WTC11 (cell line): ENCODE data around the gene ALG6. TPM values are rescaled to one million over a fixed set of nuclear protein-coding genes. Genes with fewer than 3 reads are reported as not detected.

Experiments used
- ATF3 ChIP-seq: sonication (generic); formaldehyde crosslinking; conservative IDR thresholded peaks from 2 replicates; pipeline ENCODE4 v1.8.1; 2022; ENCODE audit warnings: mild to moderate bottlenecking, missing genetic modification reagents
- CDX4 ChIP-seq: fragments of 250-450 bp; sonication (Bioruptor Pico); IDR thresholded peaks from 2 replicates; pipeline ENCODE4 v1.9.0; 2021; ENCODE audit warnings: moderate library complexity, mild to moderate bottlenecking, inconsistent platforms, borderline replicate concordance
- ETV6 ChIP-seq: sonication (generic); formaldehyde crosslinking; IDR thresholded peaks from 2 replicates; pipeline ENCODE4 v1.8.1; 2022; ENCODE audit warnings: mild to moderate bottlenecking, missing genetic modification reagents
- GABPB1 ChIP-seq: sonication (generic); formaldehyde crosslinking; IDR thresholded peaks from 2 replicates; pipeline ENCODE4 v1.8.1; 2023; ENCODE audit warnings: mild to moderate bottlenecking, missing genetic modification reagents
- GRHL2 ChIP-seq: fragments of 250-450 bp; sonication (Bioruptor Pico); IDR thresholded peaks from 2 replicates; pipeline ENCODE4 v1.8.0; 2022; ENCODE audit warnings: mild to moderate bottlenecking, moderate library complexity; ENCODE audit not compliant: insufficient replicate concordance, severe bottlenecking
- GTF2I ChIP-seq: fragments of 250-450 bp; sonication (Bioruptor Pico); conservative IDR thresholded peaks from 2 replicates; pipeline ENCODE4 v1.4.0; 2021; ENCODE audit warnings: mild to moderate bottlenecking
- HMGA2 ChIP-seq: fragments of 250-450 bp; sonication (Bioruptor Pico); IDR thresholded peaks from 2 replicates; pipeline ENCODE4 v1.4.0; 2021; ENCODE audit warnings: mild to moderate bottlenecking, moderate library complexity
- IRF1 ChIP-seq: sonication (generic); formaldehyde crosslinking; IDR thresholded peaks from 2 replicates; pipeline ENCODE4 v1.8.0; 2023; ENCODE audit warnings: missing genetic modification reagents
- MXD4 ChIP-seq: fragments of 250-450 bp; sonication (Bioruptor Pico); IDR thresholded peaks from 2 replicates; pipeline ENCODE4 v1.8.0; 2021; ENCODE audit warnings: mild to moderate bottlenecking, moderate library complexity, borderline replicate concordance
- NFATC4 ChIP-seq: fragments of 250-450 bp; sonication (Bioruptor Pico); IDR thresholded peaks from 2 replicates; pipeline ENCODE4 v1.9.0; 2021; ENCODE audit warnings: mild to moderate bottlenecking
- NR1H2 ChIP-seq: sonication (generic); formaldehyde crosslinking; IDR thresholded peaks from 2 replicates; pipeline ENCODE4 v1.9.0; 2021; ENCODE audit warnings: mild to moderate bottlenecking, moderate library complexity, missing genetic modification reagents
- NR2C2 ChIP-seq: sonication (generic); formaldehyde crosslinking; IDR thresholded peaks from 2 replicates; pipeline ENCODE4 v1.8.0; 2022; ENCODE audit warnings: mild to moderate bottlenecking, missing genetic modification reagents
- NR3C1 ChIP-seq: sonication (generic); formaldehyde crosslinking; conservative IDR thresholded peaks from 2 replicates; pipeline ENCODE4 v1.8.1; 2023; ENCODE audit warnings: low read depth, mild to moderate bottlenecking, missing genetic modification reagents
- RORB ChIP-seq: fragments of 250-450 bp; sonication (Bioruptor Pico); IDR thresholded peaks from 2 replicates; pipeline ENCODE4 v1.9.0; 2021; ENCODE audit warnings: mild to moderate bottlenecking
- SMAD3 ChIP-seq: sonication (generic); formaldehyde crosslinking; IDR thresholded peaks from 2 replicates; pipeline ENCODE4 v1.8.0; 2022; ENCODE audit warnings: missing genetic modification reagents, mild to moderate bottlenecking, borderline replicate concordance
- STAT6 ChIP-seq: sonication (generic); formaldehyde crosslinking; conservative IDR thresholded peaks from 2 replicates; pipeline ENCODE4 v1.8.1; 2023; ENCODE audit warnings: mild to moderate bottlenecking, low read depth, missing genetic modification reagents, moderate library complexity
- ZNF232 ChIP-seq: sonication (generic); formaldehyde crosslinking; IDR thresholded peaks from 2 replicates; pipeline ENCODE4 v1.8.0; 2022; ENCODE audit warnings: mild to moderate bottlenecking, missing genetic modification reagents
- ZNF317 ChIP-seq: sonication (generic); formaldehyde crosslinking; IDR thresholded peaks from 2 replicates; pipeline ENCODE4 v1.8.1; 2023; ENCODE audit warnings: low read depth, mild to moderate bottlenecking, moderate library complexity, missing genetic modification reagents, borderline replicate concordance
- ZNF396 ChIP-seq: fragments of 250-450 bp; sonication (Bioruptor Pico); IDR thresholded peaks from 2 replicates; pipeline ENCODE4 v1.8.0; 2021; ENCODE audit warnings: mild to moderate bottlenecking, moderate library complexity, borderline replicate concordance
- ZNF423 ChIP-seq: fragments of 250-450 bp; sonication (Bioruptor Pico); IDR thresholded peaks from 2 replicates; pipeline ENCODE4 v2.1.2; 2022; ENCODE audit warnings: mild to moderate bottlenecking, moderate library complexity
- ZNF671 ChIP-seq: fragments of 250-450 bp; sonication (Bioruptor Pico); IDR thresholded peaks from 2 replicates; pipeline ENCODE4 v1.8.0; 2021; ENCODE audit warnings: mild to moderate bottlenecking
- ZSCAN18 ChIP-seq: fragments of 250-450 bp; sonication (Bioruptor Pico); IDR thresholded peaks from 2 replicates; pipeline ENCODE4 v2.1.2; 2022; ENCODE audit warnings: mild to moderate bottlenecking, moderate library complexity
- total RNA-seq: library from RNA; stranded (reverse); gene quantifications from 3 replicates; pipeline ENCODE4 v1.2.3, GENCODE V29; 2021
- TF ChIP-seq, protein P1 (sequence below): sonication (generic); formaldehyde crosslinking; IDR thresholded peaks from 2 replicates; pipeline ENCODE4 v1.8.1; 2023; ENCODE audit warnings: mild to moderate bottlenecking, moderate library complexity, missing genetic modification reagents
- TF ChIP-seq, protein P2 (sequence below): sonication (generic); formaldehyde crosslinking; IDR thresholded peaks from 2 replicates; pipeline ENCODE4 v1.8.1; 2023; ENCODE audit warnings: mild to moderate bottlenecking, missing genetic modification reagents
- TF ChIP-seq, protein P3 (sequence below): sonication (generic); formaldehyde crosslinking; IDR thresholded peaks from 2 replicates; pipeline ENCODE4 v1.8.0; 2022; ENCODE audit warnings: mild to moderate bottlenecking, missing genetic modification reagents
- TF ChIP-seq, protein P4 (sequence below): fragments of 250-450 bp; sonication (Bioruptor Pico); conservative IDR thresholded peaks from 2 replicates; pipeline ENCODE4 v1.9.0; 2021; ENCODE audit warnings: mild to moderate bottlenecking
- TF ChIP-seq, protein P5 (sequence below): fragments of 250-450 bp; sonication (Bioruptor Pico); IDR thresholded peaks from 2 replicates; pipeline ENCODE4 v1.9.0; 2021; ENCODE audit warnings: mild to moderate bottlenecking

Gene ALG6
- total RNA-seq, 1 experiment from 2014 or later: 17.6 TPM

DNA sequence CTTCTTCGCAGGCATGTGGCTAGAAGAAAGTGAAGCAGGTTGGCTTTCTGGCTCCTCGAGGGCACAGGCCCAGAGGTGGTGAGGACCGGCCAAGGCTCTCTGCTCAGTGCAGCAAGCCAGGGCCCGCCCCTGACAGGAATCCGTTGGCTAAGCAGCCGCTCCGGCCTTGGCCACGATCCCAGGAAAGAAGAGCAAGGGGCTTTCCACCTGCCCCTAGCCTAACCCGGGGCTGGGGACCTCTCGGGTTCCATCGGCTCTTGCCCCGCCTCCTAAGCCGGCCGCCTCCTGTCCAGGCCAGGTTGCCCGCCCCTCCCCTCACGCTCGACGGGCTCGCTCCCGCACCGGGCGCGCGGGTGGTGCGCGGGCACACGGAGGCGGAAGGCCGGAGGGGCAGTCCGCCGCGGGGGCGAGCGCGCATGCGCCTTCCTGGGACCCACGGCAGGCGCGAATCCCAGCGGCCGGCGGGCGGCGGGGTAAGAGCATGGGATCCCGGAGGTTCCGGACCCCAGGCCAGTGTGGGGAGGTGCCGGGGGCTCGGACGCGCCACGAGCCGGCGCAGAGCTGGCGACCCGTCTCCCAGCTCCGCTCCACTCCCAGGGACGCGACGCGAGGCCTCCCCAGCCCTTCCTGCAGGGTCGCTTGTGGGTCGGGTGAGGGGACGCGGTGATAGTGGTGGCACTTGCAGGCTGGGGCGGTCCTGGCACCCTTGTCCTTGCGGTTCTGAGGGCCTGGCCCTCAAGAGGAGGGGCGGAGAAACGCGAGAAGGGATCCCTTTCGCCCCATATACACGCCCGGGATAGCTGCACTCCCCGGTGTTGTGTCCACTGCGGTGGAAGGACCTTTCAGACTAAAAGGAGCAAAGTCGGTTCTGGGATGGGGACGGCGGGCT, at the start of gene ALG6 (continued):
- TF ChIP-seq, protein P1, sequence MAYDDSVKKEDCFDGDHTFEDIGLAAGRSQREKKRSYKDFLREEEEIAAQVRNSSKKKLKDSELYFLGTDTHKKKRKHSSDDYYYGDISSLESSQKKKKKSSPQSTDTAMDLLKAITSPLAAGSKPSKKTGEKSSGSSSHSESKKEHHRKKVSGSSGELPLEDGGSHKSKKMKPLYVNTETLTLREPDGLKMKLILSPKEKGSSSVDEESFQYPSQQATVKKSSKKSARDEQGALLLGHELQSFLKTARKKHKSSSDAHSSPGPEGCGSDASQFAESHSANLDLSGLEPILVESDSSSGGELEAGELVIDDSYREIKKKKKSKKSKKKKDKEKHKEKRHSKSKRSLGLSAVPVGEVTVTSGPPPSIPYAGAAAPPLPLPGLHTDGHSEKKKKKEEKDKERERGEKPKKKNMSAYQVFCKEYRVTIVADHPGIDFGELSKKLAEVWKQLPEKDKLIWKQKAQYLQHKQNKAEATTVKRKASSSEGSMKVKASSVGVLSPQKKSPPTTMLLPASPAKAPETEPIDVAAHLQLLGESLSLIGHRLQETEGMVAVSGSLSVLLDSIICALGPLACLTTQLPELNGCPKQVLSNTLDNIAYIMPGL (CRISPR knock-in tag): peak; percentile 98; the same call in 1 of the 2 replicates
- TF ChIP-seq NR1H2 (CRISPR knock-in tag) (no peak), MXD4 (CRISPR knock-in tag) (no peak; the same call in 1 of the 2 replicates), GTF2I (CRISPR knock-in tag) (no peak), NFATC4 (CRISPR knock-in tag) (no peak), ZNF396 (CRISPR knock-in tag) (no peak), RORB (CRISPR knock-in tag) (no peak), ZNF232 (no peak), GRHL2 (CRISPR knock-in tag) (no peak), HMGA2 (CRISPR knock-in tag) (no peak), ZSCAN18 (CRISPR knock-in tag) (no peak), GABPB1 (CRISPR knock-in tag) (no peak), SMAD3 (peak; percentile 82; the same call in 1 of the 2 replicates), ATF3 (CRISPR knock-in tag) (no peak), CDX4 (CRISPR knock-in tag) (no peak), IRF1 (CRISPR knock-in tag) (no peak), ZNF317 (CRISPR knock-in tag) (0 out of 2 replicates have a peak, but pooled peaks have one; percentile 16), NR3C1 (CRISPR knock-in tag) (no peak), ETV6 (CRISPR knock-in tag) (peak; percentile 67), STAT6 (CRISPR knock-in tag) (no peak), ZNF423 (CRISPR knock-in tag) (no peak), ZNF671 (CRISPR knock-in tag) (no peak), NR2C2 (CRISPR knock-in tag) (no peak)
- TF ChIP-seq, protein P2, sequence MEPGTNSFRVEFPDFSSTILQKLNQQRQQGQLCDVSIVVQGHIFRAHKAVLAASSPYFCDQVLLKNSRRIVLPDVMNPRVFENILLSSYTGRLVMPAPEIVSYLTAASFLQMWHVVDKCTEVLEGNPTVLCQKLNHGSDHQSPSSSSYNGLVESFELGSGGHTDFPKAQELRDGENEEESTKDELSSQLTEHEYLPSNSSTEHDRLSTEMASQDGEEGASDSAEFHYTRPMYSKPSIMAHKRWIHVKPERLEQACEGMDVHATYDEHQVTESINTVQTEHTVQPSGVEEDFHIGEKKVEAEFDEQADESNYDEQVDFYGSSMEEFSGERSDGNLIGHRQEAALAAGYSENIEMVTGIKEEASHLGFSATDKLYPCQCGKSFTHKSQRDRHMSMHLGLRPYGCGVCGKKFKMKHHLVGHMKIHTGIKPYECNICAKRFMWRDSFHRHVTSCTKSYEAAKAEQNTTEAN (CRISPR knock-in tag): no peak
- TF ChIP-seq, protein P3, sequence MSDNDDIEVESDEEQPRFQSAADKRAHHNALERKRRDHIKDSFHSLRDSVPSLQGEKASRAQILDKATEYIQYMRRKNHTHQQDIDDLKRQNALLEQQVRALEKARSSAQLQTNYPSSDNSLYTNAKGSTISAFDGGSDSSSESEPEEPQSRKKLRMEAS (CRISPR knock-in tag): peak; percentile 93
- TF ChIP-seq, protein P4, sequence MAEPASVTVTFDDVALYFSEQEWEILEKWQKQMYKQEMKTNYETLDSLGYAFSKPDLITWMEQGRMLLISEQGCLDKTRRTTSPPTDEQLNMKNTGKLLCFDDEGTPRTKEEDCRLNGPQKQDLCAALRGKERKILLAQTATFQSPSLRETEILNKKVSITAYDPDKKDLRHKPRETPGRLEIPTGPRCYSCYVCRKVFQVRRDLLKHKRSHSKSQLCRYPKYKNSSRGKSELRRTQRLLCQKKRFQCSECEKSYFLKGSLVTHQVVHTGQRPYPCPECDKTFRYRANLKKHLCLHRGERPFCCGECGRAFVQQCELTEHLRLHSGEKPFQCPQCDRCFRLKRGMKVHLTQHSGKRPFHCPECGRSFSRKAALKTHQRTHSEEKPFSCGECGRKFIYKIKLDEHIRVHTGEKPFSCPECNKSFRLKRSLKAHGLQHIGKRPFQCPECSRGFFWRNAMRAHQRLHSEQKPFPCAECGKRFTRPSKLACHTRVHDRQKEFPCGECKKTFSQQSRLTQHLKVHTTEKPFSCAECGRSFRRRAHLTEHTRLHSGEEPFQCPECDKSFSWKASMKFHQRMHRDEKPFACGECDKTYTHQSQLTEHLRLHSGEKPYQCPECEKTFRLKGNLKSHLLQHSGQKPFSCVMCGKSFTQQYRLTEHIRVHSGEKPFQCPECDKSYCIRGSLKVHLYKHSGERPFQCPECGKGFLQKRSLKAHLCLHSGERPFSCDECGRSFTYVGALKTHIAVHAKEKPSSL (CRISPR knock-in tag): no peak
- TF ChIP-seq, protein P5, sequence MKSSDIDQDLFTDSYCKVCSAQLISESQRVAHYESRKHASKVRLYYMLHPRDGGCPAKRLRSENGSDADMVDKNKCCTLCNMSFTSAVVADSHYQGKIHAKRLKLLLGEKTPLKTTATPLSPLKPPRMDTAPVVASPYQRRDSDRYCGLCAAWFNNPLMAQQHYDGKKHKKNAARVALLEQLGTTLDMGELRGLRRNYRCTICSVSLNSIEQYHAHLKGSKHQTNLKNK (CRISPR knock-in tag): no peak
